HG02840 (cell line): ENCODE measurements around the gene LTBP2.

Experiments used
- ATAC-seq: cut with Tn5 transposase; IDR thresholded peaks from one replicate; pipeline ENCODE4 v1.9.1; 2021; ENCODE audit warnings: mild to moderate bottlenecking, moderate library complexity, moderate number of reproducible peaks; ENCODE audit not compliant: unreplicated experiment, low FRiP score

Gene LTBP2

DNA sequence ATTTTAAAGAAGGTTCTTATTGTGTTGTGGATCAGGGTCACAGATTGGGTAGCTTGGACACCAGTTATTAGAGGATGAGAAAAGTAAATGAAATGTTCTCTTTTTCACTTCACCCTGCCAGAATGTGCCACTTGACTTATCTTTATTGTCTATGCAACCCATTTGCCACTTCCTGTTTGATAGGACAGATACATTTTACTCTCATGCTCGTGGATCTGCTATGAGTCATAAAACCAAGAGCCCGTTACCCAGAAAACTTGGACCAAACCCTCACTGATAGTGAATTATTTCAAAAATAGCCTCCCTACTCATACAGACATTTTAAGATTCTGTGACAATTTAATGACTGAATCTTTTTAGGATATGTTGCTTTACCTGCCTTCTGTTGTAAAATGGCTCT lies 116.7 kb downstream of the LTBP2 start:
- no peak for ATAC-seq

- ATAC-seq: peak; percentile 91
Measured at GRCh38 chr14:74493343-74494261, 118.4 kb downstream of the LTBP2 start, which contains the start of gene ISCA2. Gene ISCA2 (plus strand): TSS chr14:74493765. CDS start chr14:74493775, 10 bp downstream.

DNA sequence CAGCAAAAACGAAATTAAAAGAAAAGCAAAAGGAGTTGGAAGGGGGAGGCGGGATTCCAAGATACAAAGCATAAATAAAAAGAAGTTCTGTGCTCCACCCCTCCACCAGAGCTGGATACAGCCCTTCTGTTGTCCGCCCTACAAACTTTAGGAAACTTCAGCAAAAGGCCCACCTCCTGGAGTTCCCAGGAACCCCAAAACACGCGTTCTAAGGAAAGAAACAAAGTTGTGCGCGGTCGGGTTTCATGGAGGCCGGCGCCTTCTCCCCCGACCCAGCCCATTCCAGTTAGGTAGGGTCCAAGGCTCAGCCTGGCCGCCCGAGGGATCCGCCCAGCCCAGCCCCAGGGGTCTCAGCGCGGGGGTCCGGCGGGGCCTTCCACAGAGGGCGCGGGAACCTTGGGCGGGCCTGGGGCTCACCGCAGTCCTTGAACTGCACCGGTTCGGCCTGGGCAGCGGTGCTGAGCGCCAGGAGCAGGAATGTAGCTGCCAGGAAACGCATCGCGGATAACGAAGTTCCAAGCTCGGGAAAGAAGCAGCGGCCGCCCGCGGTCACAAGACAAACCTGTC lies 119.2 kb downstream of the LTBP2 start, which contains the start of gene NPC2:
TSS of gene NPC2 (minus strand) at position 530 of the 567 bp plus-strand sequence. CDS start at position 499, 31 bp downstream.
- ATAC-seq: peak; percentile 24

DNA sequence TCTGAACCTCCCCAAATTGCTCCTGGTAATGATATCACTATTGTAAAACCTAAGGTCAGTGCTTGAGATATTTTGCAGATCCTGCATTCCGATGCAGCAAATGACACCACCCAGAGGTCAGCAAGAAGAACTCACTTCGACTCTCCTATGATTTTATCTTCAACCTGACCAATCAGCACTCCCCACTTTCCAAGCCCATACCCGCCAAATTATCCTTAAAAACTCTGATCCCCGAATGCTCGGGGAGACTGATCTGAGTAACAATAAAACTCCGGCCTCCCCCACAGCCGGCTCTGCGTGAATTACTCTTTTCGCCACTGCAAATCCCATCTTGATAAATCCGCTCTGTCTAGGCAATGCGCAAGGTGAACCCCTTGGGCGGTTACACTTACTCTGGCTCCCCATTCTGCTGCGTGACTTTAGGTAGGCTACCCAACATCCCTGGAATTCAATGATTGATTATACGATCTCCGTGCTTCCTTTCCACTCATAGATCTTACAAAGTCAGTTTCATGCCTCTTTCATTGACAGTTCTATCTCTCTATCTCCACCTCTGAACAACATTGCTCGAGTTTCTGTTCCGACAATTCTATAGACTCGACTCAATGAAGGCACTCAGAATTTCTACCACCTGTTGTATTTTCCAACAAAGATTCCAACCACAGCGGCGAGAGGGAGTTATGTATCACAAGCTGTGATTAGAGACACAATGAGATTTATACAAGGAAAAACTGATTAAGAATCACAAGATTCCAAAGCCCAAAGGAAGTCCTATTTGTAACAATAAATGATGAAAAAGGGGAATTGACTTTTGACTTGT lies 119.9 kb downstream of the LTBP2 start:
- no peak for ATAC-seq

- no peak for ATAC-seq
Measured at GRCh38 chr14:74490486-74490885, 121.6 kb downstream of the LTBP2 start.

- ATAC-seq: no peak
Measured at GRCh38 chr14:74488786-74489397, 123.1 kb downstream of the LTBP2 start.

- ATAC-seq: no peak
Measured at GRCh38 chr14:74486164-74486563, 125.9 kb downstream of the LTBP2 start.

DNA sequence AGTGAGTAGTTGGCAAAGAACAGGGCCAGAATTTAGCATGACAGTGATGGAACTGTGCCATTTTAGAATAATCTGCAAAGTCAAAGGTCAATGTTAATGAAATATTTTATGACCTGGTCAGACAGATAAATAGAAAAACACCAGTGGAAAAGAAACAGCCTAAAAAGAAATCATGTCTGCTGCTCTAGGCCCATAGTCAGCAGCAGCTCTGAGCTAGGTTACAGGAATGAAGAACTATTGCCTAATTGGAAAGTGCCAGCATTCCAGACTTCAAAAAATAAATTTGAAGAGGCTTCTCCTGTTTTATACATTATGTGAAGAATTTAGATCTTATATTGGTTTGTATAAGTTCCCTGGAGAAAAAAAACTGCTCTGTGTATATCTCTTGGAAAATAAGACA lies 128.7 kb downstream of the LTBP2 start:
- no peak for ATAC-seq

DNA sequence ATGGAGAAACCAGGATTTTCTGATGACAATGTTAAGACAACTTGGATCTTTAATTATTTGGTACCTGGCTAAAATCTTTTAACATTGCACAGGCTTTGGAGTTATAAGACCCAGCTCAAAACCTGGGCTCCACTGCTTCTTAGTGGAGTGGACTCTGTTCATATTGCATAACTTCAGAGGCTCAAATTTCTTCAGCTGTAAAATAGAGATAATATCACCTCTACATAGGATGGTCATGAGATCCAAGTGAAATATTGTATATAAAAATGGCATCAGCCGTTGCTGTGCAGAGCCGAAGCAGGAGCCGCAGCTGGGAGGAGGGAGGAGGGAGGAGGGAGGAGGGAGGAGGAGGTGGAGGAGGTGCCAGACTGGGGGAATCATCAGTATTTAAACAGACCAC lies 129.5 kb downstream of the LTBP2 start:
- no peak for ATAC-seq

GRCh38 chr14:74480046-74480445 lies 132.0 kb downstream of the LTBP2 start:
- ATAC-seq: no peak

DNA sequence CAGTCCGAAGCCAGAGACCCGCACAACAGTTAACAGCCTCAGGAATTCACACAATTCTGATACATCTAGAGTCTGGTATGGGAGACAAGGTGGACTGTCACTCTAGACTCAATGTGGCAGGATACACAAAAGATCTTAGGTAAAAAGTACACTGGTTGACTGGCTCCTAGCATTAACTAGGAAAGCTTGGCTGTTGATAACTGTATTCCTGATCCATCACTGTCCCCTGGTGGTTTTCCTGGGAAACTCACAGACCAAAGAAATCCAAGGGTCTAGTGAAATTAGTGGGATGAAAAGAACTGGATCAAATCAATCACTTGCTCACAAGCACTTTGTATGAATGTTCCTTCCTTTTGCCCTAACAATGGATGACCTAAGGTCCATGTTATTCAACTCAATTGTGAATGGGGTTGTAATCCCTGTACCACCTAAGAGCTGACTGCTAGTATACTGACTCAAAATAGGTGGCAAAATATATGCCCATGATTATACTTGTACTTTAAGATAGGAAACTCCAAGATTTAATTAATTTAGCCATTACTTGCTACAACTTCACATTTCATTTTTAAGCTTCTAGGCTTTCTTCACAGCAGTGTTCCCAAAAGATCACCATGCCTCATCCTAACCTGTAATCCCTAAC lies 132.9 kb downstream of the LTBP2 start:
- ATAC-seq: no peak

DNA sequence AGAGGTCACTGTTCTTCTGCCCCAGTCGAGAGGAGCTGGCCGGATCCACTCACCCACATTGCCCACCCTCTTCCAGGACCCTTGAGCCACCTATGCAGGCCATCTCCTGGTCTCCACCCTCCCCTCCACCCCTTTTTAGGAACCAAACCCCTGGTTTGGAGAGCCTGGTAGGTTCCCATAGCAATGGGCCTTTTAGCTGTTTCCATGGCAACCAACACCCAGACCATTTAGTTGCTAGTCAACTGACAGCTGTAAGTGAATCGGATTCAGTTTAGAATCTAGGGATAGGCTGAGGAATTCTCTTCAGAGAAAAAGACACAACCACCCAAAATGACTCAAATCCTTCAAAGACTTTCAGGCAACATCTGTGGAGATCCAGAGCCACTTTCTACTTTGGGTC lies 135.4 kb downstream of the LTBP2 start:
- ATAC-seq: no peak

GRCh38 chr14:74476107-74476506 lies 135.9 kb downstream of the LTBP2 start:
- ATAC-seq: no peak

DNA sequence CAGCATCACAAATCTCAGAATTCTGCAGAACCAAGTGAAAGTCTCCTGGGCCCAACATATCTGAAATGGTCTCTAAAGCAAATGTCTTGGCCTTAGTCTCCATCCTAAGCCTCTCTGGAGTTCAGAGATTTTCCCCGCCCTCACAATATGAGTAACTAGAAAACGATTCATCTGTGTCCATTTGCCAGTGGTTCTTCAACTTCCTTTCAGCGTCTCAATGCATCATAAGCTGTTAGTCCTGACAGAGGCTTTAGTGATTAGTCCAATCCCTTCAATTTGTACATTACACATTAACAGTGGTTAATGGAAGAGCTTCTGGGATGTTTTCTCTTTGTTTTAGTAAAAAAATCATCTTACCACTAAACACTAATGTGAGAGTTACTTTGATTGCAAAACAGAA lies 136.4 kb downstream of the LTBP2 start:
- ATAC-seq: no peak

DNA sequence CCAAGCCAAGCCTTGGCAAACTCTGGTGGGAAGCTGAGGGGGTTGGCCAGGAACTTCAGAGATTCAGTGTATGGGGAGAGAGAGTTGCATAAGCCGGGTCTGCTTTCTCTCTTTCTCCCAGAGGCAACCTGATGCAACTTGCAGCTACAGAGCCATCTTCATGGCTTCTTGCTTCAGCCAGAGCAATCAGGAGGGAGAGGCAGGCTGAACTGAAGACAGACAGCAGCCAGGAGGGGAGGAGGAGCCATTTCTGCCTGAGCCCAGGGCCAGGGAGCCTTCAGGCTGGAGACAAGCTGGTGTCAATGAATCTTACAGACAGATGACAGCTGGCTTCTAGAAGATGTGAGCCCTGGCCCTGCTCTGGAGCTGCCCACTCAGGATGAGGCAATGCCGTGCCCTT lies 137.7 kb downstream of the LTBP2 start:
- ATAC-seq: no peak

DNA sequence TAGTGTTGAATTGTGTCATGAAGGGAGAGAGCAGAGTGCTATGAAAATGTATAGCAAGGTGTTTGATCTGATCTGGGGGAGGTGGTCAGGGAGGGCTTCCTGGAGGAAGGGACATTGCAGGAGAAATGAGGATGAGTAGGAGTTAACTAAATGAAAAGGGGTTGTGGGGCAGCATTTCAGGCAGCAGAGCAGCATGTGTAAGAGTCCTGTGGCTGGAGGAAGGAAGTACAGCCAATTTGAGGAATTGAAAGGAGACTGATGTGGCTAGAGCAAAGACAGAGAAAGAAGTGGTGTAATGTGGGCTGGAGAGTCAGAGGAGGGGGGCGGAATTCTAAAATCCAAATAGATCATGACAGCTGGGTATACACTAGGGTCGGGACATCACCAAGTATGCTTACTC lies 139.4 kb downstream of the LTBP2 start:
- no peak for ATAC-seq

GRCh38 chr14:74469548-74470518 lies 142.2 kb downstream of the LTBP2 start:
- no peak for ATAC-seq

- no peak for ATAC-seq
Measured at GRCh38 chr14:74468513-74468912, 143.5 kb downstream of the LTBP2 start.

DNA sequence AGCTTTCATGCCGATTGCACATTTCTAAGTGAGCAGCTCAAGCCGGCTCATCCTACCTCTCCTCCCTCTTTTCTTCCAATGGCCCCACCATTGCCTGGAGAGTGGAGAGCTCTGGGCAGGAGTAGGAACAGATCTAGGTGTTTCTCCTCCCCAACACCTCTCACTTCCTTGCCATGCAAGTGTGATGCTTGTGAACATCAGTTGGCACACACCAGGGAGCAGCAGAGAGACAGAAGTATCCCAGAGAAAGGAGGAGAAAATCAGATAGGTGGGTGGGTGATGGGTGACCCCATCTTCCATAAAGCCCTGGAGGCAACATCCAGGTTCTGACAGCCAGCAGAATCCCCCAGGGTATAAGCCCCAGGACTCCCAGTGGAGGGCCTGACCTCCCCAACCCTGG lies 146.7 kb downstream of the LTBP2 start:
- ATAC-seq: no peak
